ENCODE measurements around the gene FBLL1. TPM values are rescaled to one million over a fixed set of nuclear protein-coding genes. Genes with fewer than 3 reads are reported as not detected.
"Not testable (repeated sequence)": the region's sequence is repeated elsewhere in the genome, so short reads cannot be mapped to it uniquely, and the experiment has no call there.

Gene FBLL1
- total RNA-seq, 2 donors from 2014 or later = 0.60 to 1.1 TPM

GRCh38 chr5:168530621-168531150 lies 1.6 kb downstream of the FBLL1 start:
- H3K4me1 Mint-ChIP-seq = no peaks in the 10 kb centered on the region
- no peak overlapping the region for H3K4me3 ChIP-seq (ENCODE audit: low read length)
- 91 to 100% methylated on average over 1 to 4 of the region's 4 CpGs for WGBS, 2 experiments (ENCODE audit: insufficient coverage in 1 of 2, insufficient read length in 1 of 2)
- peaks cover 41% of the 10 kb centered on the region for H3K27me3 ChIP-seq (ENCODE audit: control insufficient read depth, insufficient read depth, low read length, poor library complexity, severe bottlenecking)
- H3K4me1 ChIP-seq (ENCODE audit: control insufficient read depth, insufficient read depth, low read length) = no peaks in the 10 kb centered on the region
- H3K27ac ChIP-seq (ENCODE audit: low read depth, low read length) = no peak overlapping the region
- no peak for DNase-seq
- no peaks in the 10 kb centered on the region for H3K36me3 ChIP-seq (ENCODE audit: control insufficient read depth, insufficient read depth, low read length)
- peak overlapping the region; percentile 57 for H3K4me3 Mint-ChIP-seq
- no peak overlapping the region for H3K9ac ChIP-seq (ENCODE audit: extremely low read depth, low read length, poor library complexity, severe bottlenecking)
- H3K27ac Mint-ChIP-seq = no peak overlapping the region
- peaks cover 37% of the 10 kb centered on the region for H3K27me3 Mint-ChIP-seq (ENCODE audit: insufficient read depth)
- H3K9me3 ChIP-seq (ENCODE audit: control insufficient read depth, low read length) = no peaks in the 10 kb centered on the region
- H3K9me3 Mint-ChIP-seq = peaks cover 2% of the 10 kb centered on the region
- no peaks in the 10 kb centered on the region for H3K36me3 Mint-ChIP-seq (ENCODE audit: low read depth)
- TF ChIP-seq CTCF (conservative IDR thresholded peaks at IDR 0.05) = no peak

DNA sequence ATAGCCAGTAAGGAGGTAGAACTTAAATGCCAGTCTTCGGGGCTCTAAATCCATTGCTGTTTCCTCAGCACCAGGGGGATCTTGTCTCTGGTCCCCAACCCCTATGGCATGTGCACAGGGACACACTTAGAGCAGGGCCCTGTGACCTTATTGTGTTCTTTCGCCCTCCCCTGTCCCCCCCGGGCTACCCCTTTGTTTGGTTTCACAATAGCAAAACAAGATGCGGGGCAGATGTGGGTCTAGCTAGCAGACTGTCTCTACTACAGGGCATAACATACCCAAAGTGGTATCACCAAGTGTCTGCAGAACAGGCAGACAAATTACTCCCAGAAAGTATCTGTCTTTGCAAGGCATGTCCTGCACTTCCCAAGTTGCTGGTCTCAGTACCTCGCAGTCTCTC lies 2.1 kb downstream of the FBLL1 start:
- Histone ChIP-seq H3K9ac (ENCODE audit: extremely low read depth, low read length, poor library complexity, severe bottlenecking) (no peak overlapping the region), H3K9me3 (ENCODE audit: control insufficient read depth, low read length) (no peaks in the 10 kb centered on the region), H3K36me3 (ENCODE audit: control insufficient read depth, insufficient read depth, low read length) (no peaks in the 10 kb centered on the region), H3K27ac (ENCODE audit: low read depth, low read length) (no peak overlapping the region), H3K4me3 (ENCODE audit: low read length) (no peak overlapping the region), H3K4me1 (ENCODE audit: control insufficient read depth, insufficient read depth, low read length) (no peaks in the 10 kb centered on the region), H3K27me3 (ENCODE audit: control insufficient read depth, insufficient read depth, low read length, poor library complexity, severe bottlenecking) (peaks cover 41% of the 10 kb centered on the region)
- no peaks in the 10 kb centered on the region for H3K4me1 Mint-ChIP-seq
- TF ChIP-seq CTCF (conservative IDR thresholded peaks at IDR 0.05) = no peak
- no peak for DNase-seq
- peaks cover 2% of the 10 kb centered on the region for H3K9me3 Mint-ChIP-seq
- H3K27me3 Mint-ChIP-seq (ENCODE audit: insufficient read depth) = peaks cover 37% of the 10 kb centered on the region
- no peaks in the 10 kb centered on the region for H3K36me3 Mint-ChIP-seq (ENCODE audit: low read depth)
- H3K27ac Mint-ChIP-seq = no peak overlapping the region
- H3K4me3 Mint-ChIP-seq = no peak overlapping the region
- 88 to 100% methylated on average over 2 to 5 of the region's 5 CpGs for WGBS, 2 experiments (ENCODE audit: insufficient coverage in 1 of 2, insufficient read length in 1 of 2)

- H3K27me3 Mint-ChIP-seq (ENCODE audit: insufficient read depth) = peaks cover 37% of the 10 kb centered on the region
- WGBS, 2 experiments (ENCODE audit: insufficient coverage in 1 of 2, insufficient read length in 1 of 2) = 86 to 88% methylated on average over 5 to 6 of the region's 6 CpGs
- Histone ChIP-seq H3K9ac (ENCODE audit: extremely low read depth, low read length, poor library complexity, severe bottlenecking) (no peak overlapping the region), H3K4me1 (ENCODE audit: control insufficient read depth, insufficient read depth, low read length) (no peaks in the 10 kb centered on the region), H3K27me3 (ENCODE audit: control insufficient read depth, insufficient read depth, low read length, poor library complexity, severe bottlenecking) (peaks cover 39% of the 10 kb centered on the region), H3K4me3 (ENCODE audit: low read length) (no peak overlapping the region), H3K36me3 (ENCODE audit: control insufficient read depth, insufficient read depth, low read length) (no peaks in the 10 kb centered on the region), H3K9me3 (ENCODE audit: control insufficient read depth, low read length) (no peaks in the 10 kb centered on the region), H3K27ac (ENCODE audit: low read depth, low read length) (peak overlapping the region; percentile 75)
- DNase-seq = peak; percentile 55
- H3K4me3 Mint-ChIP-seq = no peak overlapping the region
- no peak overlapping the region for H3K27ac Mint-ChIP-seq
- H3K4me1 Mint-ChIP-seq = no peaks in the 10 kb centered on the region
- H3K9me3 Mint-ChIP-seq = peaks cover 2% of the 10 kb centered on the region
- H3K36me3 Mint-ChIP-seq (ENCODE audit: low read depth) = no peaks in the 10 kb centered on the region
- no peak for TF ChIP-seq CTCF (conservative IDR thresholded peaks at IDR 0.05)
Measured at GRCh38 chr5:168531987-168532864, 3.1 kb downstream of the FBLL1 start.

GRCh38 chr5:168534351-168534750 lies 5.2 kb downstream of the FBLL1 start:
- H3K4me3 Mint-ChIP-seq; H3K9ac ChIP-seq (ENCODE audit: extremely low read depth, low read length, poor library complexity, severe bottlenecking); H3K4me3 ChIP-seq (ENCODE audit: low read length); H3K4me1 Mint-ChIP-seq; H3K9me3 ChIP-seq (ENCODE audit: control insufficient read depth, low read length); H3K27ac Mint-ChIP-seq; H3K36me3 Mint-ChIP-seq (ENCODE audit: low read depth); H3K9me3 Mint-ChIP-seq; H3K4me1 ChIP-seq (ENCODE audit: control insufficient read depth, insufficient read depth, low read length); H3K27ac ChIP-seq (ENCODE audit: low read depth, low read length); H3K36me3 ChIP-seq (ENCODE audit: control insufficient read depth, insufficient read depth, low read length); DNase-seq: not testable (repeated sequence)
- 87 to 88% methylated on average over 4 to 6 of the region's 7 CpGs for WGBS, 2 experiments (ENCODE audit: insufficient coverage in 1 of 2, insufficient read length in 1 of 2)
- H3K27me3 ChIP-seq (ENCODE audit: control insufficient read depth, insufficient read depth, low read length, poor library complexity, severe bottlenecking) = peaks cover 19% of the 10 kb centered on the region
- peaks cover 23% of the 10 kb centered on the region for H3K27me3 Mint-ChIP-seq (ENCODE audit: insufficient read depth)
